ENCODE measurements around the gene ATP4A. TPM values are rescaled to one million over a fixed set of nuclear protein-coding genes. Genes with fewer than 3 reads are reported as not detected.

ATP4A gene
- total and polyA plus RNA-seq, 9 of the 15 experiments (the other 6 are each of a cell fraction or from before 2014, with no cell fraction given): 0.15 TPM; not detected in 8

GRCh38 chr19:35562336-35562735, 1.1 kb downstream of the ATP4A start:
- peaks cover 7% of the 10 kb centered on the region; the same call in 1 of the 2 replicates for H4K20me1 ChIP-seq (replicated peaks; ENCODE audit: control insufficient read depth, insufficient read depth, low read length)
- H2AFZ ChIP-seq (ENCODE audit: low read depth, low read length): no peak overlapping the region
- no peaks in the 10 kb centered on the region for H3K79me2 ChIP-seq (ENCODE audit: control insufficient read depth, insufficient read depth, low read length)
- no peaks in the 10 kb centered on the region for H3K9me3 ChIP-seq (replicated peaks; ENCODE audit: control insufficient read depth, insufficient read depth, low read depth, low read length)
- POLR2A ChIA-PET: interaction anchor here (0.9 kb wide), 1 partner anchor 11 kb away, joined by 3 read pairs; no protein-coding TSS in a partner anchor
- WGBS (ENCODE audit: insufficient coverage, low coverage, missing lambda C conversion rate): 3% methylated on average over 16 of the region's 17 CpGs
- no peaks in the 10 kb centered on the region for H3K36me3 ChIP-seq (ENCODE audit: control insufficient read depth, insufficient read depth, low read length)
- in situ Hi-C loops (cut with MboI): no loop called here
- H3K4me2 ChIP-seq (ENCODE audit: insufficient read depth, low read length): no peak overlapping the region
- DNase-seq (ENCODE audit: extremely low read depth in 1 of 4, low spot score in 3 of 4) (no peak), ATAC-seq (no peak), FAIRE-seq (no peak)
- BruUV-seq (replicated peaks): no TSS peak
- no peak overlapping the region for H3K4me3 ChIP-seq
- CTCF ChIA-PET (ENCODE audit: low intra/inter-chr PET ratio): no interaction called here
- H3K27ac ChIP-seq (ENCODE audit: extremely low read depth, low read depth, low read length): no peak overlapping the region
- intact Hi-C loops (cut with micrococcal nuclease): no loop called here
- peaks cover 28 to 57% of the 10 kb centered on the region in 2 experiments; a peak in 4 of 5 replicates for H3K27me3 ChIP-seq (ENCODE audit: control insufficient read depth in 2 of 2, insufficient read depth in 2 of 2, low read length in 2 of 2)
- H3K9ac ChIP-seq (ENCODE audit: insufficient read depth in 1 of 2, low read depth in 2 of 2, low read length in 2 of 2): peak overlapping the region in 1 of 2 experiments; percentile 35; a peak in 2 of 4 replicates
- peaks cover 3% of the 10 kb centered on the region for H3K9me1 ChIP-seq (ENCODE audit: control insufficient read depth, insufficient read depth, low read length)
- peaks cover 2 to 30% of the 10 kb centered on the region in 2 experiments; a peak in 3 of 5 replicates for H3K4me1 ChIP-seq (replicated peaks in 1 of 2; ENCODE audit: control insufficient read depth in 2 of 2, insufficient read depth in 2 of 2, low read length in 2 of 2)
- TF ChIP-seq ZNF277 (CRISPR knock-in tag; IDR thresholded peaks at IDR 0.05; ENCODE audit: borderline replicate concordance): no peak
- TF ChIP-seq HNRNPUL1 (IDR thresholded peaks at IDR 0.05; ENCODE audit: low read length): no peak
- no peak for TF ChIP-seq HOMEZ (CRISPR knock-in tag; IDR thresholded peaks at IDR 0.05)
- TF ChIP-seq ZBTB26 (CRISPR knock-in tag; IDR thresholded peaks at IDR 0.05): no peak
- TF ChIP-seq ZNF217 (CRISPR knock-in tag; IDR thresholded peaks at IDR 0.05): no peak
- TF ChIP-seq ESRRA (IDR thresholded peaks at IDR 0.05; ENCODE audit: borderline replicate concordance, low read depth): no peak

All from K562 (cell line).